ENCODE results near the gene SUMO4.

Gene SUMO4

DNA sequence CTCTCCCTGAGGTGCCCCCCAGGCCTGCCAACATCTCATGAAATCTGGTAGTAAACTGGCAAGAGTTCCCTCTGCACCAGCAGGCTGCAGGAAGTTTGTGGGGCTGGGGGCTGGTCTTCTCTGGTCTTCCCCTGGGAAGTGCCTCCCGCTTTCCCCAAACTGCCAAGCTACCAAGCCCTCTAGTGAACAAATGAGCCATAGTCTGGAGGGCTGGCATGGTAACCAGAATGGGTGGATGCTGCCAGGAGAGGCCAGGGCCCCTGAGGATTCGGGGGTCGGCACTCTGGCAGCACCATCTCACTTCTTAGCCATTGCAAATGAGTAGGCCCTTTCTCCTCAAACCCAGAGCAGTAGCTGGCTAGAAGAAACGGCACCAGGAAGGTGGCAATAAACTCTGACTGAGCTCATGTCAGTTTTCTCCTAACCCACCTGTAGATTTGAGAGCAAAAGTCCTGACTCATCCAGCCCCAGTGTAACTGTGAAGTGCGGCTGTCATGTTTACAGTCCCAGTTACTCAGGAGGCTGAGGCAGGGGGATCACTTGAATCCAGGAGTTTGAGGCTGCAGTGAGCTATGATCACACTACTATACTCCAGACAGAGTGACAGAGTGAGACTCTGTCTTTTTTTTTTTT lies 48.9 kb downstream of the SUMO4 start:
- no peaks in the 10 kb centered on the region for H3K36me3 ChIP-seq (ENCODE audit: insufficient read depth, low read length)
- H3K9me3 ChIP-seq (ENCODE audit: insufficient read depth, low read depth, low read length), result no peaks in the 10 kb centered on the region
- H3K4me3 ChIP-seq (ENCODE audit: low read length, poor library complexity, severe bottlenecking), result no peak overlapping the region
- H2AFZ ChIP-seq (ENCODE audit: low read length), result no peak overlapping the region
- no peaks in the 10 kb centered on the region for H4K20me1 ChIP-seq (ENCODE audit: insufficient read depth, low read length, poor library complexity, severe bottlenecking)
- no peaks in the 10 kb centered on the region for H3K27me3 ChIP-seq (ENCODE audit: insufficient read depth, low read length, poor library complexity, severe bottlenecking)
- no peak for TF ChIP-seq CTCF (conservative IDR thresholded peaks at IDR 0.05; ENCODE audit: low read length)
- no peak for TF ChIP-seq EZH2phosphoT487 (IDR thresholded peaks at IDR 0.05; ENCODE audit: borderline replicate concordance)
- H3K9me2 ChIP-seq (replicated peaks; ENCODE audit: low read depth, low read length), result no peaks in the 10 kb centered on the region
- H3F3A ChIP-seq (ENCODE audit: low read depth), result no peaks in the 10 kb centered on the region
- H3K9ac ChIP-seq (ENCODE audit: low read depth, low read length, poor library complexity, severe bottlenecking), result no peak overlapping the region
- no peaks in the 10 kb centered on the region for H3K4me1 ChIP-seq (ENCODE audit: insufficient read depth, low read length, poor library complexity, severe bottlenecking)
- H3K79me2 ChIP-seq (ENCODE audit: insufficient read depth, low read length), result no peaks in the 10 kb centered on the region
- no peak overlapping the region for H3K4me2 ChIP-seq (ENCODE audit: low read depth, low read length, poor library complexity, severe bottlenecking)

DNA sequence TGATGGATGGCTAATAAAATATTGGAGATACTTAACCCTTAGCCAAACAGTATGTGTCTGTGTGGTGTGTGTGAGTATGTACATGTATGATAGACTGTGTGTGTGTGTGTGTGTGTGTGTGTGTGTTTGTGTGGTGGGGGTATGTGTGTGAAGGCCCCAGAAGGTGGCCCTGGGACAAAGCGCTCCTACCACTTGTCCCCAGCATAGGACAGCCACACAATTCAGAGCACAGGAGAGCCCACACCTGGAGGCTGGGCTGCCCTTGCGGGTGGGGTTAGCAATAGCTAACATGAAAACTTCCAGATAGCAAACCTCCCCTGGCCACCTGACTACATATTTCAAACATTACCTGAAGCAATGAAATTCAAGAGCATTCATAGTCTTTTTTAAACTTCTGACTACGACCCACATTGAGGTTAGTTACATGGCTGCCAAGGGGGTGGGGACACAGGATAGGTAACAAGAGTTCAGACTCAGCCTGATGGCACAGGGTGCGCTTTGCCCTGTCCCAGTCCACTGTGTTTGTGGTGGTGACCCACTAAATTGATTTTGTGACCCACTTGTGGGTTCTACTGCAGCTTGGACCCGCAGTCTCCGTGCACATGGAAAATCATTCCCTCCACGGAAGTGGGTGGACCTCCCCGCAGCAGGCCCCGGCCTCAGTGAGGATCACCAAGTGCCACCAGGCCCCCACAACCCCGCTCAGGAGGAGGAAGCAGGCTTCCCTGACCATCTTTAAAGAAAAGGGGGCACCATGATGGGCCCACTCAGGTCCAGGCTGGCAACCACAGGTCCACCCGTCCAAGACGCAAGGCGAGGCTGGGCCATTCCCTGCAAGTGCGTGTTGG lies 50.0 kb downstream of the SUMO4 start:
- H3K27me3 ChIP-seq (ENCODE audit: insufficient read depth, low read length, poor library complexity, severe bottlenecking), result no peaks in the 10 kb centered on the region
- H3K36me3 ChIP-seq (ENCODE audit: insufficient read depth, low read length), result no peaks in the 10 kb centered on the region
- no peaks in the 10 kb centered on the region for H3K4me1 ChIP-seq (ENCODE audit: insufficient read depth, low read length, poor library complexity, severe bottlenecking)
- no peak overlapping the region for H3K4me2 ChIP-seq (ENCODE audit: low read depth, low read length, poor library complexity, severe bottlenecking)
- no peak overlapping the region for H3K9ac ChIP-seq (ENCODE audit: low read depth, low read length, poor library complexity, severe bottlenecking)
- H4K20me1 ChIP-seq (ENCODE audit: insufficient read depth, low read length, poor library complexity, severe bottlenecking), result no peaks in the 10 kb centered on the region
- no peaks in the 10 kb centered on the region for H3F3A ChIP-seq (ENCODE audit: low read depth)
- H3K9me3 ChIP-seq (ENCODE audit: insufficient read depth, low read depth, low read length), result no peaks in the 10 kb centered on the region
- H3K79me2 ChIP-seq (ENCODE audit: insufficient read depth, low read length), result no peaks in the 10 kb centered on the region
- no peaks in the 10 kb centered on the region for H3K9me2 ChIP-seq (replicated peaks; ENCODE audit: low read depth, low read length)
- H2AFZ ChIP-seq (ENCODE audit: low read length), result no peak overlapping the region
- H3K4me3 ChIP-seq (ENCODE audit: low read length, poor library complexity, severe bottlenecking), result no peak overlapping the region
- TF ChIP-seq EZH2phosphoT487 (IDR thresholded peaks at IDR 0.05; ENCODE audit: borderline replicate concordance), result no peak
- no peak for TF ChIP-seq CTCF (conservative IDR thresholded peaks at IDR 0.05; ENCODE audit: low read length)
